HG02840 (cell line): ENCODE measurements around the gene SLCO4A1.

Source experiments
- ATAC-seq: cut with Tn5 transposase; IDR thresholded peaks from one replicate; pipeline ENCODE4 v1.9.1; 2021; ENCODE audit warnings: mild to moderate bottlenecking, moderate library complexity, moderate number of reproducible peaks; ENCODE audit not compliant: unreplicated experiment, low FRiP score

The SLCO4A1 gene

GRCh38 chr20:62710221-62710885 lies 68.0 kb downstream of the SLCO4A1 start:
- ATAC-seq, result no peak

GRCh38 chr20:62710886-62711702 lies 68.8 kb downstream of the SLCO4A1 start:
- no peak for ATAC-seq

GRCh38 chr20:62711703-62712101 lies 69.4 kb downstream of the SLCO4A1 start:
- ATAC-seq, result no peak

- no peak for ATAC-seq
Measured at GRCh38 chr20:62712606-62713005, 70.3 kb downstream of the SLCO4A1 start.

- no peak for ATAC-seq
Measured at GRCh38 chr20:62714006-62714405, 71.7 kb downstream of the SLCO4A1 start.

- no peak for ATAC-seq
Measured at GRCh38 chr20:62714799-62715198, 72.5 kb downstream of the SLCO4A1 start.

GRCh38 chr20:62715201-62715600 lies 72.9 kb downstream of the SLCO4A1 start:
- no peak for ATAC-seq

- no peak for ATAC-seq
Measured at GRCh38 chr20:62716198-62716940, 74.1 kb downstream of the SLCO4A1 start.

- no peak for ATAC-seq
Measured at GRCh38 chr20:62716941-62717310, 74.6 kb downstream of the SLCO4A1 start.

- no peak for ATAC-seq
Measured at GRCh38 chr20:62717933-62718332, 75.6 kb downstream of the SLCO4A1 start.

- no peak for ATAC-seq
Measured at GRCh38 chr20:62718546-62718945, 76.2 kb downstream of the SLCO4A1 start.

- no peak for ATAC-seq
Measured at GRCh38 chr20:62719250-62719935, 77.1 kb downstream of the SLCO4A1 start.
